ENCODE data around the gene ZBTB39. TPM values are rescaled to one million over a fixed set of nuclear protein-coding genes. Genes with fewer than 3 reads are reported as not detected.

The ZBTB39 gene
- total RNA-seq, 1 experiment from 2014 or later = 31.2 TPM

GRCh38 chr12:57044468-57044867 lies 38.1 kb upstream of the ZBTB39 start:
- no peak overlapping the region for H3T11ph ChIP-seq (ENCODE audit: low read length)
- no peaks in the 10 kb centered on the region for H3K4me1 ChIP-seq (ENCODE audit: insufficient read depth, low read length)
- no peak overlapping the region for H4K5ac ChIP-seq (ENCODE audit: insufficient read length, low read depth, low read length)
- no peak overlapping the region for H3K4me2 ChIP-seq (ENCODE audit: insufficient read depth, insufficient read length, low read length)
- DNase-seq = no peak
- H3K18ac ChIP-seq (ENCODE audit: insufficient read length, low read depth, low read length) = no peak overlapping the region
- Mint-ChIP-seq H3K4me1 (peaks cover 0 to 9% of the 10 kb centered on the region in 2 experiments; a peak in 2 of 4 replicates), H3K4me3 (no peak overlapping the region), H3K36me3 (ENCODE audit: insufficient read depth in 1 of 3, low read depth in 3 of 3) (no peaks in the 10 kb centered on the region; a peak in 1 of 7 replicates), H3K27me3 (ENCODE audit: low read depth) (peaks cover 10% of the 10 kb centered on the region), H3K9me3 (no peaks in the 10 kb centered on the region), H3K27ac (no peak overlapping the region)
- no peaks in the 10 kb centered on the region for H4K20me1 ChIP-seq (ENCODE audit: control insufficient read depth, insufficient read depth, insufficient read length)
- H2BK20ac ChIP-seq (ENCODE audit: low read depth, low read length, poor library complexity, severe bottlenecking) = no peak overlapping the region
- no peak overlapping the region for H4K8ac ChIP-seq (replicated peaks; ENCODE audit: insufficient read length, low read depth, low read length)
- H3K56ac ChIP-seq (ENCODE audit: insufficient read length, low read depth, low read length) = no peak overlapping the region
- H3K9ac ChIP-seq (ENCODE audit: extremely low read depth, insufficient read length, low read length) = no peak overlapping the region
- TF ChIP-seq CTCF (conservative IDR thresholded peaks at IDR 0.05) = no peak
- H2BK15ac ChIP-seq (ENCODE audit: low read depth, low read length) = no peak overlapping the region
- no peaks in the 10 kb centered on the region for H3K9me3 ChIP-seq (ENCODE audit: control insufficient read depth, low read depth, low read length)
- H3K27ac ChIP-seq (ENCODE audit: insufficient read length, low read depth, low read length) = no peak overlapping the region
- no peaks in the 10 kb centered on the region for H3K79me2 ChIP-seq (ENCODE audit: insufficient read depth, low read length)
- no peak overlapping the region for H2BK120ac ChIP-seq (ENCODE audit: low read depth, low read length, poor library complexity, severe bottlenecking)
- no peak overlapping the region for H2AFZ ChIP-seq (ENCODE audit: low read length)
- WGBS (ENCODE audit: extremely low coverage, insufficient read length, low lambda C conversion rate) = no CpG with 5 or more reads among the region's 6 CpGs
- no peak overlapping the region for H3K23ac ChIP-seq (ENCODE audit: insufficient read length, low read depth, low read length)
- H4K91ac ChIP-seq (ENCODE audit: insufficient read length, low read depth, low read length) = no peak overlapping the region
- H3K14ac ChIP-seq (ENCODE audit: insufficient read depth, low read length) = no peak overlapping the region
- no peaks in the 10 kb centered on the region for H3K23me2 ChIP-seq (ENCODE audit: insufficient read length, low read depth, low read length, poor library complexity, severe bottlenecking)
- no peak overlapping the region for H2BK12ac ChIP-seq (ENCODE audit: insufficient read length, low read depth, low read length)
- H3K79me1 ChIP-seq (ENCODE audit: insufficient read depth, low read depth, low read length, poor library complexity, severe bottlenecking) = no peaks in the 10 kb centered on the region
- no peak overlapping the region for H2AK5ac ChIP-seq (ENCODE audit: insufficient read length, low read length)
- no peak overlapping the region for H3K4ac ChIP-seq (ENCODE audit: low read depth, low read length)
- H3K27me3 ChIP-seq (ENCODE audit: insufficient read depth, low read length) = no peaks in the 10 kb centered on the region
- H2BK5ac ChIP-seq (ENCODE audit: insufficient read length, low read length) = no peak overlapping the region
